GM12878 (cell line): ENCODE data around the gene FBXO5. TPM values are rescaled to one million over a fixed set of nuclear protein-coding genes. Genes with fewer than 3 reads are reported as not detected.

ENCODE experiments used
- ATAC-seq: fragments of 200-7000 bp; cut with Tn5 transposase; 3 replicates; pipeline ENCODE4 v1.9.1; 2020; ENCODE audit warnings: mild to moderate bottlenecking, moderate library complexity
- BruUV-seq: library from RNA; stranded (reverse); fragments of 400-500 nt; replicated peaks from 2 replicates; lab custom pipeline; 2021; lab: Mats Ljungman, UMichigan
- CTCF ChIA-PET: fragments of 300-600 bp; sonication (Branson Sonifier 250); formaldehyde crosslinking; extraction: SDS; loops from one replicate; lab custom pipeline; 2021; ENCODE audit warnings: inconsistent platforms; lab: Yijun Ruan, JAX
- POLR2A ChIA-PET: fragments of 350-600 bp; formaldehyde crosslinking; extraction: SDS; loops from one replicate; lab custom pipeline; 2021; ENCODE audit warnings: inconsistent platforms; lab: Charles Lee
- RAD21 ChIA-PET: fragments of 300-600 bp; sonication (Branson Sonifier 250); formaldehyde crosslinking; loops from one replicate; lab custom pipeline; 2023; ENCODE audit warnings: antibody characterized with exemption; ENCODE audit not compliant: unreplicated experiment; lab: Charles Lee
- SMC1A ChIA-PET: fragments of 300-600 bp; sonication (Branson Sonifier 250); formaldehyde crosslinking; loops from one replicate; lab custom pipeline; 2023; ENCODE audit not compliant: unreplicated experiment, uncharacterized antibody; lab: Charles Lee
- DNase-seq: peaks from one replicate; pipeline ENCODE4 v3.0.0-alpha.2; 2011; ENCODE audit warnings: low read depth, low spot score
- FAIRE-seq: peaks from 3 replicates; lab custom pipeline; 2011; peaks lifted over from hg19 to GRCh38; lab: Jason Lieb, UNC
- H2AFZ ChIP-seq: 2 replicates; pipeline ENCODE4 v1.6.0; 2011; ENCODE audit warnings: low read depth, low read length, control low read depth; ENCODE audit not compliant: control insufficient read depth
- H3K27ac ChIP-seq: 2 replicates; pipeline ENCODE4 v1.5.1; 2011; ENCODE audit warnings: control low read depth; ENCODE audit not compliant: control insufficient read depth, insufficient read depth
- H3K27me3 ChIP-seq, 2 experiments: replicated peaks in 1 of 2; 2 replicates each; pipeline versions ENCODE4 v1.6.0 to v1.6.1; 2011; ENCODE audit warnings: low read length in 1 of 2; ENCODE audit not compliant: control insufficient read depth in 2 of 2, insufficient read depth in 2 of 2
- H3K36me3 ChIP-seq, 2 experiments: 2 replicates each; pipeline ENCODE4 v1.5.1; 2011; ENCODE audit warnings: low read length in 1 of 2; ENCODE audit not compliant: control insufficient read depth in 2 of 2, insufficient read depth in 2 of 2
- H3K4me1 ChIP-seq: 2 replicates; pipeline ENCODE4 v1.6.1; 2011; ENCODE audit warnings: mild to moderate bottlenecking, low read length, moderate library complexity, mixed read lengths; ENCODE audit not compliant: control insufficient read depth, insufficient read depth
- H3K4me2 ChIP-seq: 2 replicates; pipeline ENCODE4 v1.6.0; 2011; ENCODE audit warnings: control low read depth; ENCODE audit not compliant: control insufficient read depth, insufficient read depth
- H3K4me3 ChIP-seq: fragments of 200-600 bp; sonication (generic); 2 replicates; pipeline ENCODE4 v1.5.1; 2016
- H3K79me2 ChIP-seq: 2 replicates; pipeline ENCODE4 v1.6.0; 2011; ENCODE audit warnings: low read length; ENCODE audit not compliant: control insufficient read depth, insufficient read depth
- H3K9ac ChIP-seq: 2 replicates; pipeline ENCODE4 v1.8.0; 2011; ENCODE audit warnings: low read length, control low read depth, mixed read lengths; ENCODE audit not compliant: control insufficient read depth, insufficient read depth
- H3K9me3 ChIP-seq: replicated peaks from 3 replicates; pipeline ENCODE4 v1.5.1; 2011; ENCODE audit warnings: mild to moderate bottlenecking, low read length; ENCODE audit not compliant: control insufficient read depth, insufficient read depth
- H4K20me1 ChIP-seq: 2 replicates; pipeline ENCODE4 v1.6.0; 2011; ENCODE audit not compliant: control insufficient read depth, insufficient read depth
- EZH2 ChIP-seq: IDR thresholded peaks from 2 replicates; pipeline ENCODE4 v1.6.1; 2012; ENCODE audit warnings: low read depth, mild to moderate bottlenecking, control low read depth, inconsistent platforms, low read length, borderline replicate concordance; ENCODE audit not compliant: control insufficient read depth
- FOXK2 ChIP-seq: fragments of 450-650 bp; IDR thresholded peaks from 2 replicates; pipeline ENCODE4 v1.6.1; 2017; ENCODE audit warnings: mild to moderate bottlenecking, moderate library complexity
- MTA2 ChIP-seq: fragments of 450-650 bp; IDR thresholded peaks from 2 replicates; pipeline ENCODE4 v1.6.1; 2016; ENCODE audit warnings: low read depth, mild to moderate bottlenecking, moderate library complexity
- RFX5 ChIP-seq: IDR thresholded peaks from 2 replicates; pipeline ENCODE4 v1.6.1; 2011; ENCODE audit warnings: low read depth, low read length, improper control_type of control experiment
- WRNIP1 ChIP-seq: IDR thresholded peaks from 2 replicates; pipeline ENCODE4 v1.6.1; 2011; ENCODE audit warnings: low read depth, low read length, improper control_type of control experiment, borderline replicate concordance
- ZNF217 ChIP-seq: fragments of 450-650 bp; IDR thresholded peaks from 2 replicates; pipeline ENCODE4 v1.6.1; 2017; ENCODE audit warnings: antibody characterized with exemption, mild to moderate bottlenecking
- WGBS: methylation state at CpG from one replicate; pipeline ENCODE4 v1.1.6; 2016; ENCODE audit warnings: low lambda C conversion rate; ENCODE audit not compliant: insufficient replicate concordance, insufficient coverage; ENCODE audit errors: missing lambda C conversion rate; 5-methylcytosine and 5-hydroxymethylcytosine counted together
- in situ Hi-C: fragments of 300-500 bp; cut with MboI; formaldehyde crosslinking; loops from 9 replicates; pipeline ENCODE4 v1.14.3; 2018; ENCODE audit warnings: mixed read lengths
- intact Hi-C: fragments of 100-400 bp; cut with micrococcal nuclease; formaldehyde crosslinking; loops from one replicate; pipeline ENCODE4 v1.14.2; 2022; ENCODE audit not compliant: unreplicated experiment
- polyA plus RNA-seq, 11 experiments: library from polyadenylated mRNA; depleted of rRNA in 4 of 11; unstranded in 6 of 11; stranded (reverse) in 5 of 11; fragments of >200 nt; fragmentation: Nextera tagmentation in 4 of 11; fragmentation: Illumina TruSeq in 1 of 11; extraction: Ambion mirVana in 4 of 11; extraction: Trizol in 1 of 11; gene quantifications; 1 replicate in 1 of 11; 2 replicates in 10 of 11; pipeline versions ENCODE4 v1.2.1 to v1.2.3, GENCODE V29; 2011 to 2016; ENCODE audit warnings: inconsistent platforms in 2 of 11, missing spikeins in 2 of 11, low read depth in 1 of 11
- total RNA-seq, 4 experiments: library from RNA; depleted of rRNA in 3 of 4; stranded (reverse); fragments of >200 nt in 3 of 4; fragmentation: Illumina TruSeq in 1 of 4; extraction: Trizol in 1 of 4; gene quantifications; 2 replicates each; pipeline versions ENCODE4 v1.2.1 to v1.2.3, GENCODE V29; 2013 to 2021
- TF ChIP-seq, protein P1 (sequence below): IDR thresholded peaks from 2 replicates; pipeline ENCODE4 v1.6.1; 2012; ENCODE audit warnings: low read depth, low read length, improper control_type of control experiment

The FBXO5 gene
- total and polyA plus RNA-seq, 10 of the 15 experiments (the other 5 are each of a cell fraction or from before 2014, with no cell fraction given): 13.6 to 62.2 (median 37.7) TPM

- no peak for ATAC-seq
- DNase-seq: no peak
- TF ChIP-seq, protein P1, sequence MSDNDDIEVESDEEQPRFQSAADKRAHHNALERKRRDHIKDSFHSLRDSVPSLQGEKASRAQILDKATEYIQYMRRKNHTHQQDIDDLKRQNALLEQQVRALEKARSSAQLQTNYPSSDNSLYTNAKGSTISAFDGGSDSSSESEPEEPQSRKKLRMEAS: no peak
- no peak for TF ChIP-seq EZH2
- TF ChIP-seq ZNF217: no peak
- no peak for TF ChIP-seq WRNIP1
- no peak for TF ChIP-seq FOXK2
- no peak for TF ChIP-seq RFX5
- no peak for TF ChIP-seq MTA2
- no peaks in the 10 kb centered on the region for H3K79me2 ChIP-seq
- H3K27me3 ChIP-seq: no peaks in the 10 kb centered on the region
- ChIA-PET CTCF (interaction anchor here (1.0 kb wide), 1 partner anchor 78 kb away, joined by 5 read pairs; no protein-coding TSS in a partner anchor), RAD21 (no interaction called here), SMC1A (interaction anchor here (0.9 kb wide), 1 partner anchor 202 kb away, joined by 3 read pairs; no protein-coding TSS in a partner anchor), POLR2A (no interaction called here)
- H3K27ac ChIP-seq: no peak overlapping the region
- no peak overlapping the region for H3K4me2 ChIP-seq
- no peaks in the 10 kb centered on the region for H3K9me3 ChIP-seq
- BruUV-seq: no TSS peak
- H3K4me1 ChIP-seq: no peaks in the 10 kb centered on the region
- H3K9ac ChIP-seq: no peak overlapping the region
- no peak overlapping the region for H2AFZ ChIP-seq
- H3K36me3 ChIP-seq: no peaks in the 10 kb centered on the region
- H4K20me1 ChIP-seq: no peaks in the 10 kb centered on the region
- FAIRE-seq: no peak
- no peak overlapping the region for H3K4me3 ChIP-seq
- 68% methylated on average over 2 of the region's 2 CpGs for WGBS
- intact Hi-C loops: no loop called here
- in situ Hi-C loops: no loop called here
Measured at GRCh38 chr6:152943260-152943897, 39.5 kb downstream of the FBXO5 start.
